Measurements from ENCODE around the gene SYNE4.

SYNE4 gene

DNA sequence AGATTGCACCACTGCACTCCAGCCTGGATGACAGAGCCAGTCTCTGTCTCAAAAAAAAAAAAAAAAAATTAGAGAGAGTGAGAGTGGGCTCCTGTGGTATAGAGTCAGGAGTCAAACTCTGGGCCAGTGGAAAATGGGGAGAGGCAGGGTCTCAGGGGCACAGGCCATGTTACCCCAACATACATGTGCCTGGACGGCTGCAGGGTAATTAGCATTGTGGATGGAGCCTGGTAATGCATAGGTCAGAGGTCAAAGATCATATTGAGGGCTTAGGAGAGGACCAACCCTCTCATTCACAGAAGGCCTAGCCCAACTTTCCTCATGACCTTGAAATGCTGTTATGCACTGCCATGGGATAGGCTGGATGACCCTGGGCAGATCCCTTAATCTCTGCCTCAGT is 16.9 kb upstream of the SYNE4 start:
- no peak for DNase-seq

DNA sequence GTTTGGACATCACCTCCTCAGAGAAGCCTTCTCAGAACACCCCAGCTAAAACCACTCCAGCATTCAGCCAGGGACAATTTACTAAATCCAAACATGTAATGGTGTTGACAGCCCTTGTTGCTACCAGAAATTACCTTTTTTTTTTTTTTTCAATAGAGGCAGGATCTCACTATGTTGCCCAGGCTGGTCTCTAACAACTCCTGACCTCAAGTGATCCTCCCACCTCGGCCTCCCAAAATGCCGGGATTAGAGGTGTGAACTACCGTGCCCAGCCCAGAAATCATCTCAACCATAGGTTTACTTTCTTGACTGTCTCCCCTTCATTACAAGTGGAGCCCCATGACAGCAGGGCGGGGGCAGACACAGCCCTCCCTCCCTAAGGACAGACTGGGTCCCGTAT is 14.8 kb upstream of the SYNE4 start:
- no peak for DNase-seq

DNA sequence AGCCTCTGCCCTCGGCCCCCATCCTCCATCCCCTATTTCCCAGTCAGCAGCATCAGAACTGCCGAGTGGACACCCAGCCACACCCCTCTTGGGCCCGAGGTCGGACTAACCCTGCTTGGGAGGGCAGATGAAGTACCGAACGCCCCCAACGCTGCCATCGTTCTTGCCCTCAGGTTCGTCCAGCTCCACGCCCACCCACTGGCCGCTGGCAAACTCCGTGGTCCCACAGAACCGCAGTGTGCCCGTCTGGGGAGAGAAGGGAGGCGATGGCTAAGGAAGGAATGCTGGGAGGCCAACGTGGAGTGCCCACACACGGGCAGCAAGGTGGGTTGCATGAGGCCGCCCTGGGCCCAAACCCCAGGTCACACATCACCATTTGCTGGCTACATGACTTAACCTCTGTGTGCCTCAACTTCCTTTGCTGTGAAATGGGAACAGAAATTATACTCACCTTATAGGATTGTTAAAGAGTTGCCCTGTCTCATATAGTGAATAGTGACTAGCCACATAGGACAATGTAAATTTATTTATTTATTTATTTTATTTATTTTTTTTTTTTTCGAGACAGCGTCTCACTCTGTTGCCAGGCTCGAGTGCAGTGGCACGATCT is 10.6 kb upstream of the SYNE4 start:
- DNase-seq: no peak

DNA sequence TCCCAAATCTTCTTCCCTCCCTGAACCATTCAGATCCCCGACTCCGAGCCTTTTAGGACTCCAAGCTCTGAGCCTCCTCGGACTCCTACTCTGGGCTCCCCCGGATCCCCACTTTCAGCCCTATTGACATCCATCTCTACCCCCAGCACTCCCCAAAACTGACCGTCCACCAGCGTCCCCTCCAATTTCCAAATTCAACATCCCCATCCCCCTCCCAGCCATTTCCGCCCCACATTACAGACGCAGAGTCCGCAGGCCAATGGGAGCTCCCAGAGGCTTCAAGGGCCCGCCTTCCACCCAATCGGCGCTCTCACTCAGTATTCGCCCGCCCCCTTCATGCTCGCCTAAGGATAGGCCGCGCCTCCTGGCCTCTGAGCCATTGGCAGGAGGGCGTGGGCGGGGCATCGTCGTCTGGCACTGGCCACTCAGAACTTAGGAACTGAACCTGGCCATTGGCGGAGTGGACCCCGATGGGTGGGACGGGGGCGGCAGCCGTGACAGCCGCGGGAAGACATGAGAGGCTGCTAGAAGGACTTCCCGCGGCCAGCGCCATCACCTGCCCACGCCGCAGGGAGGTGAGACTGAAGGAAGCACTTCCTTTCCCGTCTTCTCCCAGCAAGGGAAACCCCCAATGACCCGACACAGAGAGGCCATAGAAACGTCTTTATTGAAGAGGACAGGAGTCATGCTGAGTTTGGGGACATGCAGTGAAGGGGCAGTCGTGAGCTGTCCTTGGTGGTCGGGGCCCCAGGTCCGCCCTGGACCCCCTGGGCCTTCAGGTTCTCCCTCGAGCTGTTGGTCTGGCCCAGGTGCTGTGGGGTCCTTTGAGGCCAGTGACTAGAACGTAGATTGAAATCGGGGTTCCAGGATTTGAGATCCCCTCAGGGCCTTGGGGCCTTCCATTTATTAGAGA is 5.7 kb upstream of the SYNE4 start, which contains the start of gene ALKBH6:
Gene ALKBH6 (minus strand): TSS at position 202 of the 913 bp plus-strand sequence. CDS start 816 bp downstream, outside the sequence.
- peak; percentile 97 for DNase-seq

DNA sequence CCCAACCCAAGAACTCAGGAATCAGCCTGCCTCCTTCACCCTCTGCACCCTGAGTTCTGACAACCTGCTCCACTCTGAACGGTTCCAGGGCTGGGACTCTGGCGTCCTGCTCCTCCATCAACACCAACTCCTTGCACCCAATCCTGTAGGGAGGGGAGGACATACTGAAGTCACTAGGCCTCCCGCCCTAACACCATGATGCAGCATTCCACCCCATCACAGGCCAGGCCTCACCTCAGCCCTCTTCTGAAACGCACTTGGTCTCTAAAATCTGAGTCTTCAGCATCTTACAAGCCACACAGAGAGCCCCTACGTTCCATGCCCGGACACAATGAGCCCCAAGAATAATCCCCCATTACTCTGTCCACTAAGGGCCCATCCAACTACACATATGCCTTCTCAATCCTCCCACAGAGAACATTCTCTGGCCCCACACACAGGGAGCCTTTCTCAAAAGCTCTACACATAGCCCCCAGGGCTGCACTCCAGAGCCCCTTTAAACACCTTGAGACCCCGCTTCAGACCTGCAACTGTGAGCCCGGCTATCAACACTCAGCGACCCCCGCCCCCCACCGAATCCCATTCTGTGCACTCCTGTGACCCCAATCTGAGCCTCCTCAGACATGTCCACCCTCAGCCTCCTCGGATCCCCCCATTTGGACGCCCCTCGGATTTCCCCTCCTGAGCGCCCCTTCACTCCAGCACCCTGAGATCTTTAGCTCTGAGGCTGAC is 4.8 kb upstream of the SYNE4 start:
- DNase-seq: no peak

DNA sequence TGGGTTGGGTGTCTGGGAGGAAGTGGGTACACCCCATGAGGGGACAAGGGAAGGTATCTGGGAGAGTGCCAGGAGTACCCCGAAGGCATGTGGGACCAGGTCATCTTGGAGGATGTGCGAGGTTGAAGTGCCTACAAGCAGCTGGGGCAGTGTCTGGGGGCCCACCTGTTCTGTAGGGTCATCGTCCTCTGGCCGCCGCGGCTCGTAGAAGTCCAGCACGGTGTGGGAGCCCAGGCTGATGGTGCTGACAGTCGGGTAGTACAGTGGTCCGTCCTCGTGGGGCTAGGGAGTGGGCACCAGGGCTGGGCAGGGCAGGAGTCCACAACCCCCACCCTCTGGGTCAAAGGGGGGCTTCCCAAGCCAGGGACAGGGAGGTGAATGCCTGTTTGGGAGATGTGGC is 1.8 kb upstream of the SYNE4 start:
- DNase-seq: no peak

DNA sequence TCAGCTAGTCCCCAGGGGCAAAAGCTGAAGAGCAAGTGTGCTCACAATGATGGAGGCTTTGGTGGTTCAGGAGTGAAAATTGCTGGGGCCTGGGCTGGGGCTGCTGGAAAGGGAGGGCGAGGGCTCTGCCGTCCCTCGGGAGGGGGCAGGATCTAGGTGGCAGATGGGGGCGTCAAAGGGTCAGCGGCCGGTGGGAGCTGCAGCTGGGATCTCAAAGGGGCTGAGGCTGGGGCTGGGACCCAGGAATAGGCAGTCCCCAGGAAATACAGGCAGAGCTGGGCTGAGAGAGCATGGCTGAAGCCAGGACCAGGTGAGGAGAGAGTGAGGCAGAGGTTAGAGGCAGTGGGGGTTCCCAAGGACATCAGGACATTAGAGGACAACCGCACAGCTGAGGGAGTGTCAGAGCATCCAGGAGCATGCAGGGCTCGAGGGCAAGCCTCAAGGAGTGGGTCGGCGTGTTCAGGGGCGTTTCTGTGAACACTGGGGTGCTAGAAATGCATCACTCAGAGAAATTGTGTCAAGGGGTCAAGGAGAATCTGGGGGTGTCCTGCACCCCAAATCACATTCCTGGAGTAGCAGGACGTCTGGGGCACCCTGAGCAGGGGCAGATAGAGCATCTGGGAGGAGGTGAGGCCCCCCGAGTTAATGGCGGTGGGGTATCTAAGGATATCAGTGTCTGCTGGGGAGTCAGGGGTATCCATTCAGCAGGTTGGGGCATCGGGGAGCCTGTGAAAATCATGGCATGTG is 1.2 kb upstream of the SYNE4 start:
- DNase-seq: no peak

DNA sequence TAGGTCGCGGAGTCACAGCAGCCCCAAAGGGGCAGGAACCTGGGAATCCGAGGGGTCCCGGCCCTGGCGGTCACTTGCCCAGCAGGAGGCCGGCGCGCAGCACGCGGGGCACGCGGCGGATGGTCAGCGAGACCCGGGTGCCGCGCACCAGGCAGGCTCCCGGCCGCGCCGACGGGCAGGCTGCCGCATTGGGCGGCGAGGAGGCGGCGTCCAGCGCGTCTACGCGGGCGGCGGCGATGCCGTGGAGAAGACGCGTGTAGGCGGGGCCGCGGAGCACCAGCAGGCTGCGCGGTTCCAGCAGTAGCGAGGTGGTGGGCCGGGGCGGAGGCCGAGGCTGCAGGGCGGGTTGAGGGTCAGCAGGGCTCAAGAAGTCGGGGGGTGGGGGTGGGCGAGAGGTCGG is 607 bp upstream of the SYNE4 start:
- no peak for DNase-seq

DNA sequence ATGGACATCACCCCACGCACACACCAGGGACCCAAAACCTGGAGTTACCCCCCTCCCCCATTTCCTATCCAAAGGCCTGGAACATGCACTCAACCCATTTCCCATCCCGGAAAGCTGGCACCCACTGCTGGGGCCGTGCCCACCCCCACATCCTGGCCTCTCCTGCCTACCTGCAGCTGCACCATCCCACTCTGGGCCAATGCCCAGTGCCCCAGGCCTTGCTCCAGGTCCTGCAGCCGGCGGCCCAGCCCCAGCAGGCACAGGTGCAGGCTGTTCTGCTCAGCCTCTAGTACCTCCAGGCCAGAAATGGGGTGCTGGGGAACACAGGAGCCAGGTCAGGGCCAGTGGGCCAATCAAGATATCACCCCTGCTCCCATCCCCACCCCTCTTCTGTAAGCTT is 1.7 kb downstream of the SYNE4 start:
- no peak for DNase-seq

DNA sequence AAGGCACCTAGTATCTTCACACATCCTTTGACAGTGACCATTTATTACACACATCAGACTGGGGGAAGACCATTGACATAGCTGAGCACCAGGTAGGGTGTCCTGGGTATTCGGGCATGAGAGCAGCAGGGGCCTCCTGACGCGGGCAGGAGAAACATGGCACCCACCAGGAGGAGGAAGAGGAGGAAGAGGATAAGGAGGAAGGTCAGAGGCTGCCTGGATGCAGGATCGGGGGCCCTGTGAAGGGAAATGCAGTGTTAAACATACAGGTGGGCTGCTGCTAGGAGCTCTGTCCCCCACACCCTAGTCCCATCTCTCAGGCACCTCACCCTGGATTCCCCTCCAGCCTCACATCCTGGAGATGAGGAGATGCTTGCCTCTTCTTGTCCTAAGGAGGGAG is 5.3 kb downstream of the SYNE4 start:
- no peak for DNase-seq

DNA sequence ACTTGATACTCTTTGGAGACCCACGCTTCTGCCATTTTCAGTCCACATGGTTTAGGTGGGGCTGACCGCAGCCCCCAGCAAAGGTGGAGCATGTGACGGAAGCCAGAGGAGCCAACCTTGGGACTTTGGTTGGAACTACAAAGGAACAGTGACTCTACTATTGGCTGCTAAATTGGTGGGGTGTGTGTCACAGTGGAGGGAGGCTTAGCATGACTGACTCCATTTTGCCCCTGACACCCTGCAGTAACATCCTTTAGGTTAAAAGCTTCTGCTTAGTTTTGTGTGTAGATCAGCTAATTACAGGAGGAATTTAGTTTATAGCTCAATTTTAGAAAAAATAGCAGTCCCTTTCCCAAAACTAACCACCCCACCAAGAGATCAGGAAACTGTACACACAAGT is 7.0 kb downstream of the SYNE4 start:
- no peak for DNase-seq

DNA sequence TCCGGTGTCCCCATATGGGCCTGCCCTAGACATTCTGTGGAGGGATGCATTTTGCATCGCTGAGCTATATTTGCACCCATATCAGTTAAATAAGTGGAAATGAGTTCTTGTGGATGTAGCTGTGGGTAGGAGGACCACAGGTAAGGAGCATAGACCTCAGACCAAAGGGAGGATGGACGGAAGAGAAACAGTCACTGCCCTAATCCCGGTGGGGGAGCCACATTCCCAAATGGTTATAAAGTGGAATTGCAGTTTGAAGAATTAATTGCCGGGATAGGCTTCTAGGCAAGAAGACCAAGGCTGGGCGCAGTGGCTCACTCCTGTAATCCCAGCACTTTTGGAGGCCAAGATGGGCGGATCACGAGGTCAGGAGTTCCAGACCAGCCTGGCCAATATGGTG is 11.8 kb downstream of the SYNE4 start:
- DNase-seq: no peak

DNA sequence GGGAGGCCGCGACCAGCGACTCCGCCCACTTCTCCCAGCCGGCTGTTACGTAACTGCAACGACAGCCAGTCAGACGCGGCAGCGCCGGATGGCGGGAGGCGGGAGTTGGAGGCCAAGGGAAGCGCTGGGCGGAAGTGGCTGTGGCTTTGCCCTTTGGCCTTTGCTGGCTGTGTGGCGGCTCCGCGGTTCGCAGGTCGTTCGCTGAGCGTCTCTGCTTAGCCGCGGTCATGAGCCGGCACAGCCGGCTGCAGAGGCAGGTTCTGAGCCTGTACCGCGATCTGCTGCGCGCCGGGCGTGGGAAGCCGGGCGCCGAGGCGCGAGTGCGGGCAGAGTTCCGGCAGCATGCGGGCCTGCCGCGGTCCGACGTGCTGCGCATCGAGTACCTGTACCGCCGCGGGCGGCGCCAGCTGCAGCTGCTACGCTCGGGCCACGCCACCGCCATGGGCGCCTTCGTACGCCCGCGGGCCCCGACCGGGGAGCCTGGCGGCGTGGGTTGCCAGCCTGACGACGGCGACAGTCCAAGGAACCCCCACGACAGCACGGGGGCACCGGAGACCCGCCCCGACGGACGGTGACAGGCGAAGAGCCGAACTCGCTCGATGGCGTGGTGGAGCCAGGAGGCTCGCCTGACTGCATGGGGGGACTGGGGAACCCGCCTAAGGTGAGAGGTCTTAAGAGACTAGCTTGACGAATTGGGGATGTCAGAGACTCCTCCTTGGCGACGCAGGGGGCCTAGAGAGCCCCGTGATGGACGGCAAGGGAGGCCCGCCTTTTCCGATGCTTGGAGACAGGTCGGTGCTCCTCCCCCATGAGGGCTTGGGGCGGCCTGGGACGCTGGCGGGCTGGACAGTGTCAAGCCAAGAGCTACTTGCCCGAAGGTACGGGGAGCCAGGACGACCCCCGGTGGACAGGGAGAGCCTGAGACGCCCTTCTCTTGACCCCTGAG is 13.3 kb downstream of the SYNE4 start, which contains the start of gene SDHAF1:
Gene SDHAF1 (plus strand): TSS at position 141 of the 946 bp plus-strand sequence. CDS start 87 bp downstream, at position 228.
- peak; percentile 89 for DNase-seq

DNA sequence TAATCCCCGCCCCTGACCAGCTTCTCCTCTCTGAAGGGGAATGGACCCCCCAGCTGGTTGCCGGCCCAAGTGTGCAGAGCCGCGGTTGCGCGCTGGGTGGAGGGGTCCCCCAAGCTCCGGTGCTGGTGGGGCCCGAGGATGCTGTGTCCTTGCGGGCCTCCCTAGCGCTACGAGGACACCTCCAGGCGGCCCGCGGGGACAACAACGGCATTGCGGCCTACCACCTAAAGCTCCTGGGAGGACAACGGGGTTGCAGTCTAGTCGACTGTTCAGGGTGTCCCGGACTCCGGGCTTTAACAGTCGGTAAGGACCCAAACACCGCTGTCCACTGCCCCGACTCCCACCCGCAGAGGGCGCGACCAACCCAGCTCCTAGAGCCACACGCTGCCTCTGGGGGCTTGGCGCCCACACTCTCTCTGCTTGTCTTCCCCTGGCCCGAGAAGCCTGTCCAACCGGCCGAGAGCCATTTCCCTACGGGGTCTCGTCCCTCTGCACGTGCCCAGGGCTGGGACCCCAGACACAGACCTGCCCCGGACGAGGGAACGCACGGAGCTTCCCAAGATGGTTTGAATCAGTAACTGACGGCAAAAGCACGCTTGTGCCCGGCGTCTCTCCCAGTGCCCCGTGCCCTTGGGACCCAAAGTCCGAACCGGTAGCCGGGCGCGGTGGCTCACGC is 14.6 kb downstream of the SYNE4 start:
- no peak for DNase-seq

DNA sequence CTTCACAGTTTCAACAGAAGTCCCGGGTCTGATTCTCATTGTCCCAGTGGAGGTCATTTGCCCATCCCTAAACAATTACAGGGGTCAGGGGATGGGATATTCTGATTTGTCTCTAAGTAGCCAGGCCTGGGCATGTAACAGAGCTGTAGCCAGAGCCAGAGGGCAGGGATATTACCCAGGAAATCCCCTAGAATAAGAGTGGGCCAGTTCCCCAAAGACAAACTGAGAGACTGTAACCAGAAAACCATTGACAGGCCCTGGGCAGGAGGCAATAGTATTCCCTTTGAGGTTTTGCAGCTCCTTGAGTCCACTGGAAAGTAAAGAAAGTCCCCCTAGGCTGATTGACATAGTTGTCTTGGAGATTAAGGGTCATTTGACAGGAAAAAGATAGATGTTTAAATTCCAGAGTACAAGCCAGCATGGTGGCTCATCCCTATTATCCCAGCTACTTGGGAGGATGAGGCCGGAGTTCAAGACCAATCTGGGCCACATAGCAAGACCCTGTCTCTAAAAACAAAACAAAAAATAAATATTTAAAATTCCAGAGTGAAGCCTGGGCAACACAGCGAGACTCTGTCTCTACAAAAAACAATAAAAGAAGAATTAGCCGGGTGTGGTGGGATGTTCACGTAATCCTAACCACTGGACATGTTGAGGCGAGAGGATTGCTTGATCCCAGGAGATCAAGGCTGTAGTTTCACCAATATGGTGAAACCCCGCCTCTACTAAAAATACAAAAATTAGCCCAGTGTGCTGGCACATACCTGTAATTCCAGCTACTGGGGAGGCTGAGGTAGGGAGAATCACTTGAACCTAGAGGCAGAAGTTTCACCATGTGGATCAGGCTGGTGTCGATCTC is 15.5 kb downstream of the SYNE4 start:
- no peak for DNase-seq

DNA sequence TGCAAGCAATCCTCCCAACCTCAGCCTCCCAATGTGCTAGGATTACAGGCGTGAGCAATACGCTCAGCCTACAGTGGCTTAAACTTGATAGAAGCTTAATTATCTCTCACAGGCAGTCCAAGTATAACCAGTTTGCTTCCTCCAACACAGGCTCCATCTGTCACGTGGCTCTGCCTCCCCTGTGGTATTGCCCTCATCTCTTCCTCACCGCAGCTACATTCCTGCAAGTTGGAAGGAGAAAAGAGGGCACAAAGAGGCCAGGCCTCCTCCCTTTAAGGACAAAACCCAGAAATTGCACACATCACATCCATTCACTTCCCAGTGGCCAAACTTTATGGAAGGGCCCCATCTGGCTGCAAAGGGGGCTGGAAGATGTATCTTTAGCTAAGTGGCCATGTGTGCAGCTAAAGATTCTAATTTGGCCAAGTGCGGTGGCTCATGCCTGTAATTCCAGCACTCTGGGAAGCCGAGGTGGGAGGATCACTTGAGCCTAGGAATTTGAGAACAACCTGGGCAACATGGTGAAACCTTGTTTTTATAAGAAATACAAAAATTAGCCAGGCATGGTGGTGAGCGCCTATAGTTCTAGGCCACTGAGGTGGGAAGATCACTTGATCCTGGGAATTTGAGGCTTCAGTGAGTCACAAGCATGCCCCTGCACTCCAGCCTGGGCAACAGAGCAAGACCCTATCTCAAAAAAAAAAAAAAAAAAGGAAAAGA is 16.7 kb downstream of the SYNE4 start:
- DNase-seq: no peak

DNA sequence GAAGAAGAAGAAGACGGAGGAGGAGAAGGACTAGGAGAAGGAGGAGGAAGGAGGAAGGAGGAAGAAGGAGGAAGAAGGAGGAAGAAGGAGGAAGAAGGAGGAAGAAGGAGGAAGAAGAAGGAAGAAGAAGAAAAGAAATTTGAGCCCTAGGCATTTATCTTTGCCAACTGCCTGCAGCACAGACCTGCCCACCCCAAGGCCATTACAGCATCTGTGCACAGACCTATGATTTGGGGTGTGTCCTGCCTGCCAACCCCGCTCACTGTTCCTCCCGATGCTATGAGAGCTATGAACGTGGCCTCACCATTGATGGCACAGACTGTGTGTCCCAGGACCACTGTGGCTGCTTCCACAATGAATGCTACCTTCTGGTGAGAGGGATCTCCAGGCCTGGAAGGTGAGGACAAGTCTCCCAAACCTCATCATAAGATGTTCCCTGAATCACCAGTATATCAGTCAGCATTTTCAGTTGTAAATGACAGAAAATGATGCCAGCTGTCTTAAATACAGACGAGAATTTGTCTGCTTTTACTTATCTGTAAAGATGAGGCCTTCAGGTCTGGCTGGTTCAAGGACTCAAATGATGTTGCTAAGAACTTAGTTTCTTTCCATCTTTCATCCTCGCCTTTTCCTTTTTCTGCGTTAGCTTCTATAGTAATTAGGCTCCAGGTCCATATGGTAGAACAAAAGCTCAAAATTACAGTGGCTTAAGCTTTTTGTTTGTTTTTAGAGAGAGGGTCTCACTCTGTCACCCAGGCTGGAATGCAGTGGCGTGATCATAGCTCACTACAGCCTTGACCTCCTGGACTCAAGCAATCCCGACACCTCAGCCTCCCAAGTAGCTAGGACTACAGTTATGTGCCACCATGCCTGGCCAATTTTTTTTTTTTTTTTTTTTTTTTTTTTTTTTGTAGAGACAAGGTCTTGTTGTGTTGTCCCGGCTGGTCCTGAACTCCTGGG is 17.6 kb downstream of the SYNE4 start:
- no peak for DNase-seq

DNA sequence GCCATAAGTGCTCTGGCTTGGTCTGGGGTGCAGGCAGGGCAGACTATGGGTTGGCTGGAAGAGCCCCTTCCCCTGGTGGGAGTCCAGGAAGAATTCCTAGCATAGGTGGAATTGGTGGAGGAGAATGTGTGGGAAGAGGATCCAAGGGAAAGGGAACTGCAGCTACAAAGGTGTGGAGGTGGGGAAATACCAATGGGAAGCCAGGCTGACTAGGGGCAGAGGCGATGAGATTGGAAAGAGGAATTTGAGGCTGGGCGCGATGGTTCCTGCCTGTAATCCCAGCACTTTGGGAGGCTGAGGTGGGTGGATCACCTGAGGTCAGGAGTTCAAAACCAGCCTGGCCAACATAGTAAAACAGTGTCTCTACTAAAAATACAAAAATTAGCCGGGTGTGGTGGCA is 18.5 kb downstream of the SYNE4 start:
- no peak for DNase-seq
